ENCODE results near the gene PTPRK. TPM values are rescaled to one million over a fixed set of nuclear protein-coding genes. Genes with fewer than 3 reads are reported as not detected.
A peak's percentile ranks its signal among the peaks of the same experiment; 100 is the strongest.

The PTPRK gene
- total and polyA plus RNA-seq, 2 of the 8 experiments (the other 6 are each of a cell fraction or from before 2014, with no cell fraction given), result 11.4 to 47.3 TPM

DNA sequence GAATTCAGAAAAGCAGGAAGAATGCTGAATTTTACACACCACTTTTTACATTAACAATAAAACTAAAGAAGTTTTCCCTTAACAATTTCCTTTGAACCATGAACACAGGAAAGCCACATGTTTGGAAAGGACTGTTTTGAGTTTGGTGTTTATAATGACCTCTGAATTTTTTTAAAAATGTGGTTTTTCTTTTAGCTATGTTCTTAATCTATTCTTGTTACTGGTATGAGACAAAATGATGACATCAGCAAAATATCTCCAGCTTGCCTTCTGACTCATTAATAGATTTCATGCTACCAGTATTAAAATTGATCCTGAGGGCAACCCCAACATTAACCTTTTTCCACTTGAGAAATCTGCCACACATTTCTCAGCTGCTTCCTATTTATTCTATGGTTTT lies 402.0 kb downstream of the PTPRK start:
- H3K36me3 ChIP-seq (ENCODE audit: control insufficient read depth in 2 of 4, insufficient read depth in 4 of 4, low read length in 3 of 4), result no peaks in the 10 kb centered on the region
- DNase-seq (ENCODE audit: low read depth in 1 of 2, low spot score in 2 of 2) (no peak), FAIRE-seq (no peak)
- TF ChIP-seq EGR1 (IDR thresholded peaks at IDR 0.05; ENCODE audit: borderline replicate concordance, low read depth, low read length) (no peak), MAFK (IDR thresholded peaks at IDR 0.05; ENCODE audit: low read depth, low read length) (peak; percentile 97), GABPA (IDR thresholded peaks at IDR 0.05; ENCODE audit: borderline replicate concordance, insufficient read depth, low read length) (no peak), KDM4A (IDR thresholded peaks at IDR 0.05; ENCODE audit: low read depth, low read length, severe bottlenecking) (no peak), TAF7 (optimal IDR thresholded peaks at IDR 0.05; ENCODE audit: borderline replicate concordance, low read depth, low read length) (no peak)
- no peaks in the 10 kb centered on the region for H3K9me3 ChIP-seq (ENCODE audit: insufficient read depth in 2 of 2, low read depth in 1 of 2, low read length in 1 of 2)
- no peak overlapping the region for H2AK5ac ChIP-seq (ENCODE audit: low read depth, low read length)
- H3K18ac ChIP-seq (ENCODE audit: extremely low read depth, low read length), result no peak overlapping the region
- no peak overlapping the region for H4K91ac ChIP-seq (replicated peaks; ENCODE audit: insufficient read length, low read length)
- H4K20me1 ChIP-seq (replicated peaks in 1 of 2; ENCODE audit: control insufficient read depth in 1 of 2, insufficient read depth in 2 of 2, low read length in 2 of 2), result peaks cover 0 to 2% of the 10 kb centered on the region in 2 experiments
- no peak overlapping the region for H2AFZ ChIP-seq (ENCODE audit: low read length)
- POLR2A ChIA-PET (ENCODE audit: partially characterized antibody), result interaction anchor here (0.7 kb wide), 1 partner anchor 636 kb away, joined by 3 read pairs; no protein-coding TSS in a partner anchor
- CTCF ChIA-PET (ENCODE audit: partially characterized antibody), result no interaction called here
- no peaks in the 10 kb centered on the region for H3K4me1 ChIP-seq (replicated peaks in 1 of 4; ENCODE audit: control insufficient read depth in 3 of 4, insufficient read depth in 4 of 4, low read length in 3 of 4)
- H3K56ac ChIP-seq (replicated peaks; ENCODE audit: insufficient read length, low read depth, low read length), result no peak overlapping the region
- no peak overlapping the region for H2BK5ac ChIP-seq (ENCODE audit: low read depth, low read length)
- H3K4me2 ChIP-seq (ENCODE audit: insufficient read depth in 1 of 2, low read depth in 2 of 2, low read length in 2 of 2), result no peak overlapping the region
- no peak overlapping the region for H3K4me3 ChIP-seq (ENCODE audit: extremely low read depth in 1 of 4, insufficient read depth in 2 of 4, low read depth in 3 of 4, low read length in 4 of 4)
- H3K23ac ChIP-seq (ENCODE audit: insufficient read length), result no peak overlapping the region
- no peaks in the 10 kb centered on the region for H3K27me3 ChIP-seq (replicated peaks in 1 of 4; ENCODE audit: control insufficient read depth in 3 of 4, extremely low read depth in 1 of 4, insufficient read depth in 3 of 4, low read length in 3 of 4)
- no peak overlapping the region for H4K5ac ChIP-seq (ENCODE audit: insufficient read length, low read depth, low read length)
- H3K14ac ChIP-seq (ENCODE audit: insufficient read length), result no peak overlapping the region
- no peaks in the 10 kb centered on the region for H3K79me2 ChIP-seq (ENCODE audit: control insufficient read depth in 1 of 2, insufficient read depth in 2 of 2, low read length in 2 of 2)
- H3K79me1 ChIP-seq (ENCODE audit: low read depth, low read length), result no peaks in the 10 kb centered on the region
- no peak overlapping the region for H3K4ac ChIP-seq (replicated peaks; ENCODE audit: insufficient read length, low read depth, low read length)
- H4K8ac ChIP-seq (ENCODE audit: extremely low read depth, insufficient read depth, low read length), result no peak overlapping the region
- H2BK120ac ChIP-seq (replicated peaks; ENCODE audit: low read depth, low read length), result no peak overlapping the region
- no peak overlapping the region for H3K27ac ChIP-seq (ENCODE audit: low read depth, low read length)
- H2BK12ac ChIP-seq (ENCODE audit: low read depth, low read length), result no peak overlapping the region
- no peak overlapping the region for H3K9ac ChIP-seq (replicated peaks in 1 of 4; ENCODE audit: extremely low read depth in 1 of 4, low read depth in 3 of 4, low read length in 3 of 4)
- H3K23me2 ChIP-seq (ENCODE audit: low read depth, low read length), result no peaks in the 10 kb centered on the region
- no peak overlapping the region for H2BK20ac ChIP-seq (ENCODE audit: low read length)
- H2BK15ac ChIP-seq (ENCODE audit: low read length), result no peak overlapping the region
